Measurements from ENCODE around the gene HIP1R.

HIP1R gene

GRCh38 chr12:122848471-122849351 is 13.5 kb downstream of the HIP1R start:
- no peak for TF ChIP-seq CTCF (IDR thresholded peaks at IDR 0.05; ENCODE audit: low read length, missing control alignments)
- no peak for DNase-seq (ENCODE audit: low read depth)
- no peak overlapping the region for H3K4me3 ChIP-seq (replicated peaks; ENCODE audit: low read depth, low read length)

DNA sequence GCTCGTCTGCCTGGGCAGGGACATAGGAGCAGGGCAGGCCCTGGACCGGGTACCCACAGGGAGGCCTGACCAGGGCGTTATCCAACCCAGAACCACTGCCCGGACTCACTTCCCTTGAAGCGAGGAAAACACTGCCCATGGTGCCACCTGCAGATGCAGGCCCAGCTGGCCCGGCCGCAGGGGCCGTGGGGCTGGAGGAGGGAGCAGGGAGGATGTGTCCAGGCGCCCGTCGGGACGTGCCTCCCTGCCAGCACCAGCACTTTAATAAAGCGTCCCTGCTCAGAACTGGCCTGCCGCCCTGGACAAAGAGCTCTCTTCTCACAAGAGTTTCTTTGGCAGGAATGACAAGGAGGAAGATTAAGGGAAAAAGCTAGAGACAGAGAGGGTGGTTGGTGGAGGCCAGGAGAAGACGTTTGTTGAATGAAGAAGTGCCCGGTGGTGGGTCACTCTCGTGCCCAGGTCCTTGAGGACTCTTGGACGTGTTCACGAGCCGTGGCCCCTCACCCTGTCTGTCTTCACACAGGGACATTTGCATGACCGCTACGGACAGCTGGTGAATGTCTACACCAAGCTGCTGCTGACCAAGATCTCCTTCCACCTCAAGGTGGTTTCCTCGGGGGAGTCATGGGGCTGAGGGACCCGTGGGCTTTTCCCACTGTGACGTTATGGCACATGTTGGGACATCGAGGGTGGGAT is 14.2 kb downstream of the HIP1R start:
- no peak overlapping the region for H3K4me3 ChIP-seq (replicated peaks; ENCODE audit: low read depth, low read length)
- no peak for DNase-seq (ENCODE audit: low read depth)
- TF ChIP-seq CTCF (IDR thresholded peaks at IDR 0.05; ENCODE audit: low read length, missing control alignments): no peak

DNA sequence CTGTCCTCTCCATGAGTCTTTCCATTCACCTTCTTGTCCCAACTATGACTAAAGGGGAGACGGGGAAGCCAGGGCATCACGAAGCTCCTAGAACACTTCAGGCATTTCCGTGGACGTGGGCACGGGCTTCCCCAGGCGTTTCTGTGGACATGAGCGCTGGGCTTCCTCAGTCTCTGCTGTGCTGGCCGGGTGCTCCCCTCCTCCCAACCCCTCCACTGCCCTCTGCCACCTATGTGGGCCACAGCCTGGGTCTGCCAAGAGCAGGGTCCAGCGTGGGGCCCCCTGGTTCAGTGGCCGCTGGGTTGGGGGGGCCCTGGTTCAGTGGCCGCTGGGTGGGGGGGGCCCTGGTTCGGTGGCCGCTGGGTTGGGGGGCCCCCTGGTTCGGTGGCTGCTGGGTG is 14.8 kb downstream of the HIP1R start:
- TF ChIP-seq CTCF (IDR thresholded peaks at IDR 0.05; ENCODE audit: low read length, missing control alignments): no peak
- no peak overlapping the region for H3K4me3 ChIP-seq (replicated peaks; ENCODE audit: low read depth, low read length)
- DNase-seq (ENCODE audit: low read depth): no peak

GRCh38 chr12:122850695-122851350 is 15.6 kb downstream of the HIP1R start:
- DNase-seq (ENCODE audit: low read depth): no peak
- H3K4me3 ChIP-seq (replicated peaks; ENCODE audit: low read depth, low read length): no peak overlapping the region
- TF ChIP-seq CTCF (IDR thresholded peaks at IDR 0.05; ENCODE audit: low read length, missing control alignments): no peak

- no peak overlapping the region for H3K4me3 ChIP-seq (replicated peaks; ENCODE audit: low read depth, low read length)
- DNase-seq (ENCODE audit: low read depth): peak; percentile 90
- TF ChIP-seq CTCF (IDR thresholded peaks at IDR 0.05; ENCODE audit: low read length, missing control alignments): no peak
Measured at GRCh38 chr12:122851820-122852219, 16.6 kb downstream of the HIP1R start.

DNA sequence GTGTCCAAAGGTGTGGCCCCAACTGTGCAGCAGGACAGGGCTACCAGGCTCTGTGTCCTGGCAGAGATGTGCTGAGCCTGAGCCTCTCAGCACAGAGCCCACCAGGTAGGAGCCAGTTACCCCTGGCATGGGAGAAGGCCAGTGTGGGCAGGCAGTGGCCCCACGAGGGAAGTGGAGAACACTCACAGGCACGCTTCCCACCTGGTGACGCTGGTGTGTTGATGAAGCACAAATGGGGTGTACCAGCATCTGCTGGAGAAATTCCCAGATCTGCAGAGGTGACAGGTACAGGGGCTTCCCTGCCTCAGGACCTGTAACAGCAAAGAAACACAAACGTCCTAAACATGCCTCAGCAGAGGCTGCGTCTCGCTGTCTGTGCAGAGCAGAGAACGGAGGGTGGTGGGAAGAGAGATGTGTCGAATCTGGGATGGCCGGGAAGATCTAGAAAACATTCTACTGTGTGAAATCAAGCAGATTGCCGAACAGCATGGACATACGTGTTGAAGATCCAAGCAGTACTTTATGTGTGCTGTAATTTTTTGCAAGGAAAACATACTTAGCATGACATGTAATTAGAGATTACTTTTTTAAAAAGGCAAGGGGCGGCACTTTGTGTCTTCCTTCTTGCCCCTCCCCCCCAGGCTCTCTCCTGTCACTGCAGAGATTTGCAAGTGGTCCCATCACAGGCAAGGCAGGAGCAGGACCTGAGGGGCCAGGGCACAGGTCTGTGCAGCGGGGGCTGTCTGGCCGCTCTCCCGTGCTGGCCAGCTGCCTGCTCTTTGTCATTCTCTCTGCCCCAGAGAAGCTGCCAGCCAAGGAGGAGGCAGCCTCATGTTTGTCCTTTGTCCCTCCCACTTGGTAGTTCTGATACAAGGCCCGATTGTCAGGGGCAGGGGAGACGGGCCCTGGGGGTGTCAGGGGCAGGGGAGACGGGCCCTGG is 17.3 kb downstream of the HIP1R start:
- peak; percentile 43 for DNase-seq (ENCODE audit: low read depth)
- H3K4me3 ChIP-seq (replicated peaks; ENCODE audit: low read depth, low read length): no peak overlapping the region
- no peak for TF ChIP-seq CTCF (IDR thresholded peaks at IDR 0.05; ENCODE audit: low read length, missing control alignments)

Data from fibroblast of pulmonary artery (primary cell).